Activated CD4-positive, alpha-beta T cell treated with anti-CD3 and anti-CD28 coated beads for 24 hours (primary cell): ENCODE results near the gene ZNG1F.
"Not testable (repeated sequence)": the region's sequence is repeated elsewhere in the genome, so short reads cannot be mapped to it uniquely, and the experiment has no call there.

Experiments
- DNase-seq, 2 donors: peaks; one replicate each; pipeline ENCODE4 v3.0.0-alpha.2; 2020; ENCODE audit warnings: low read depth in 2 of 2

Gene ZNG1F

DNA sequence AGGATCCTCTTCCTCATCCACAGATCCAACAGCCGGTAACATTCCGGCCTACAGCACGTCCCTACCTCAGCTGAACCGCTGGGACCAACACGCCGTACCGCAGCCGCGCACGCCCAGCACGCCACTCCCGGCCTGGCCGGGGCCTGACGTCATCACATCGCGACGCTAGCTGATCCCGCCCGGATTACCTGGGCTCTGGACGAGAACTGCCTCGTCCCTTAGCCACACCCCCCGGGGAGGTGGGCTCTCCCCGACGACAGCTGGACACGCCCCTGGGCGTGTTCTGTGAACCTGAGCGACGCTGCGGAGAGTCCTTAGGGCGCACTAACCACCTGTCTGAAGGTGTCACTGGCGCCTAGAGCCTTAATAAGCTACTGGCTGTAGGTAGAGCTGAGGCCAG, at the start of gene ZNG1F:
TSS of gene ZNG1F (minus strand) at position 101 of the 400 bp plus-strand sequence. CDS start at position 42, 59 bp downstream.
- DNase-seq: not testable (repeated sequence)

DNA sequence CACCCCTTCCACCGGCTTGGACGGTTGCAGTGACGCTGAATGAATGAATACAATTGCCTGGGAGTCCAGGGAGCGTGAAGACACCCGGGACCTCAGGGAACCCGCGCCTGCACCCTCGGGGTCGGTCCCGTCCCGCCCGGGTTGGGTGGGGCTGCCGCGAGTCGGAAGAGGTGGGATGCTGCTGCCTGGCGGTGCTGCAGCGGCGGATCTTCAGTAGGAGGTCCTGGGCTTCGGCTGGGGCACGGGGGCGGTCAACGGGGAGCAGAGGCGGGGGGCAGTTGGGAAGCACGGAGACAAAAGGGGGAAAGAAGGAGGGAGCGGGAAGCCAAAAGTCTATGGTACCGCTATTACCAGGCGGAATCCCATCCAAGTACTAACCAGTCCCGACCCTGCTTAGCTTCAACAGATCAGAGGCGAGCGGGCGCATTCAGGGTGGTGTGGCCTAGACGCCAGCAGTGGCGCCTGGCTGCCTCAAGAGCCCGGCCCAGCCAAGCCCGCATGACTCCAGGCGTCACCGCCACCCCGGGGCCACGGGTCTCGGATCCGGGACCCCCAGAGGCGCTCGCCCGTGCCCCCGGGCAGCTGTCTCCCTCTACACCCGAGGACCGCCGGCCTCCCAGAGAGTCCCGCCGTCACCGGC, 48.1 kb upstream of the ZNG1F start:
- peak in 1 of 2 donors; percentile 30 for DNase-seq

DNA sequence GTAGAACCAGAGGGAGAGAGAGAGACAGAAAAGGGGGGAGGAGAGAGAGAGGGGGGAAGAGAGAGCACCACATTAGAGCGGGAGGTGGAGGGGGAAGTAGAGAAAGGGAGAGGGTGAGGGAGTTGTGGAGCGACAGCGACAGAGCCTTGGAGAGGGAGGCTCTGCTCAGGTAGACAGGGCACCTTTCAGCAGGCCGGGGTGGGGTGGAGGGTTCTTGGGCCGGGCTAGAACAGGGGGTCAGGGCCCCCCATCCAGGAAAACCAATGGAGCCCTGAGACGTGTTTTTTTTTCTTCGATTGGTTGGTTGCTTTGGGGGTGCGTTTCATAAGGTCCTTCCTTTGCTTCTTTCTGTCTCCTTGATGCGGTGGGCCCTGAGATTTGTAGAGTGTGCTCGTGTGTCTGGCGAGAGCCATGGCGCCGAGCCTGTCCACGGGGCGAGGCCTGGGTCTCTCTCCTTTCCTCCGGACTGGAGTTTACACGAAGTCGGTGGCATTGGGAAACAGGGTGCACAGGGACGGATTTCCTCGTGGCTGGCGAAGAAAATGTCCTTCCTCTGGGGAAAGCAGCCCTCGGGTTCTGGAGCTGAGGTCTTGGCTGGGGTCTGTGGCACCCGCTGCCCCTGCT, 47.5 kb upstream of the ZNG1F start:
- DNase-seq: not testable (repeated sequence)

DNA sequence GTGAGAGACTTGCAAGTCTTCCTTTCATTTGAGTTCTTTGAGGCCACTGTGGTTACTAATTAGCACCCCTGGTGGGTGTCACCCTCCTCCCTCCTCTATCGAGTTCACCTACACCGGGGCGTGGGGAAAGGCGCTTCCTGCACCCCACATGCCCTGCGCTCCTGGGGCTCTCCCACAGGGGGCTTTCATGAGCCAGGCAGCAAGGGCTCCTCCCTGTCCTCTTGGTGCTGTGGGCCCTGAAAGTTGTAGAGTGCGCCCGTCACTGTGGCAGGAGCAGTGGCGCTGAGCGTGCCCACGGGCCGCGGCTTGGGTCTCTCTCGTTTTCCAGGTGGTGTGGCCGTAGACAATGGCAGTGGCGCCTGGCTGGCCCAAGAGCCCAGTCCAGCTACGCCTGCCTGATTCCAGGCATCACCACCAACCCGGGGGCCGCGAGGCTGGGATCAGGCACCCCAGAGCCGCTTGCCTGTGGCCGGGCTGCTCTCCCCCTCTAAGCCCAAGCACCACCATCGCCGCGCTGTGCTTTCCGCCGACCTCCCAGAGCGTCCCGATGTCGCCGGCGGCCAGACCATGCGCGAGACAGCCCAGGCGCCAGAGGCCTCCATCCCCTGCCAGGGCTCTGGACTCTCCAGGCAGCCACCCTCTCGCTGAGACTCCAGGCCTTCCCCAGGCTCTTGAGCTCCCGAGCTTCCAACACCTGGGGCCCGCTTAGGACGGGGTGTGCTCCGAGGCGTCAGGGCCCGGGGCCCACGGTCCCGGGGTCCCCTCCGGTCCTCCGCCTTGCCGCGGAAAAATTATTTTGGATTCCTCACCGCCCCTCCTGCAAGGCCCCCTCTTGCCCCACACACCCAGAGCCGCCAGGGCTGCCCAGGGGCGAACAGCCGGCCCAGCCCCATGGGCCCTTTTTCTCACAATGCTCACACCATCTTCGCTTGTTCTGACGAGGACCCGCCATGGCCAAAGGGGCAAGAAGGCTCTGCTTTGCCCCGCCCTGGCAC, 46.0 kb upstream of the ZNG1F start:
- not testable (repeated sequence) for DNase-seq

DNA sequence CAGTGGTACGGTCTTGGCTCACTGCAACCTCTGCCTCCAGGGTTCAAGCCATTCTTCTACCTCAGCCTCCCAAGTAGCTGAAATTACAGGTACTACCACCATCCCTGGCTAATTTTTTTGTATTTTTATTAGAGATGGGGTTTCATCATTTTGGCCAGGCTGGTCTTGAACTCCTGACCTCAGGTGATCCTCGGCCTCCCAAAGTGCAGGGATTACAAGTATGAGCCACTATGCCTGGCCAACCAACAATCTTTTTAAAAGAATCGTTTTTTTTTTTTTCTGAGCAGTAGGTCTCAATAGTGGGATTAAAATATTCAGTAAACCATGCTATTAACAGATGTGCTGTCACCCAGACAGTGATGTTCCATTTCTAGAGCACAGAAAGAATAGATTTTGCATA, 45.1 kb upstream of the ZNG1F start:
- DNase-seq: not testable (repeated sequence)

DNA sequence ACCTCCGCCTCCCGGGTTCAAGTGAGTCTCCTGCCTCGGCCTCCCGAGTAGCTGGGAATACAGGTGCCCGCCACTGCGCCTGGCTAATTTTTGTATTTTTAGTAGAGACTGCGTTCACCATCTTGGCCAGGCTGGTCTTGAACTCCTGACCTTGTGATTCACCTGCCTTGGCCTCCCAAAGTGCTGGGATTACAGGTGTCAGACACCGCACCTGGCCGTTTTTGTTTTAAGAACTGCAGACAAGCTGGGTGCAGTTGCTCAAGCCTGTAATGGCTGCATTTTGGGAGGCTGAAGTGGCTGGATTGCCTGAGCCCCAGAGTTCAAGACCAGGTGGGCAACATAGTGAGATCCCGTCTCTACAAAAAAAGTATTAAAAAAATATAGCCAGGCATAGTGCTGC, 43.2 kb upstream of the ZNG1F start:
- not testable (repeated sequence) for DNase-seq

DNA sequence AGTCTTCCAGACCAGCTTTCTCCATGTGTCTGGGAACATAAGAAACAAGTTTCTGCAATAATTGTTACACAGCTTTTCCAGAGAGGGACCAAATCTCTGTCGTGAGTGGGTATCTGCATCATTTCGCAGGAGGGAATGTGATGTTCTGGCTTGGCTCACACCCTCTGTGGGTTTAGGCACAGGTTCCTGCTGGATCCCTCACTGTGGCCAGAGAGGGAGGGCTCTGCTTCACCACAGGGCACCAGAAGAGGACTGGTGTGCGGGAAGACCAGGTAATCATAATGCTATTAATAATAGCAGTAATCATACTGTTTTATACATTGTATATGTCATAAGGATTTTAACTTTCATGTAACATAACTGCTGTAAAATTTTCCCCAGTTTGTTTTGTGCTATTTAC, 41.3 kb upstream of the ZNG1F start:
- not testable (repeated sequence) for DNase-seq

DNA sequence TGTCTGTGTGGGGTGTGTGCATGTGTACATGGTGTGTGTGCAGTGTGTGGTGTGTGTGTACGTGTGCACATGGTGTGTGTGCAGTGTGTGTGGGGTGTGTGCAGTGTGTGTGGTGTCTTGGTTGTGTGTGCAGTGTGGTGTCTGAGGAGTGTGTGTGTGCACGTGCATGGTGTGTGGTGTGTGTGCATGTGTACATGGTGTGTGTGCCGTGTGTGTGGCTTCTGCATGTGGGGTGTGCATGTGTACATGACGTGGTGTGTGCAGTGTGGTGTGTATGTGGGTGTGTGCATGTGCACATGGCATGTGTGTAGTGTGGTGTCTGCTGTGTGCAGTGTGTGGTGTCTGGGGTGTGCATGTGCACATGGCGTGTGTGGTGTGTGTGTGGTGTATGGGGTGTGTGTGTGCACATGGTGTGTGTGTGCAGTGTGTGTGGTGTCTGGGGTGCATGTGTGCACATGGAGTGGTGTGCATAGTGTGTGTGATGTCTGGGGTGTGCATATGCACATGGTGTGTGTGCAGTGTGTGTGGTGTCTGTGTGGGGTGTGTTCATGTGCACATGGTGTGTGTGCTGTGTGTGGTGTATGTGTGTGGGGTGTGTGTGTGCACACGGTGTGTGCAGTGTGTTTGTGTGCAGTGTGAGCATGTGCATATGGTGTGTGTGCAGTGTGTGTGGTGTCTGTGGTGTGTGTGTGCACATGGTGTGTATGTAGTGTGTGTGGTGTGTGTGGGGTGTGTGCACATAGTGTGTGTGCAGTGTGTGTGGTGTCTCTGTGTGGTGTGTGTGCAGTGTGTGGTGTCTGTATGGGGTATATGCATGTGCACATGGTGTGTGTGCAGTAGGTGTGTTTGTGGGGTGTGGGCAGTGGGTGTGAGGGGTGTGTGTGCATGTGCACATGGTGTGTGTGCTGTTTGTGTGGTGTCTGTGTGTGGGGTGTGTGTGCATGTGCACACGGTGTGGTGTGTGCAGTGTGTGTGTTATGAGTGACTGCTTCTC, 40.6 kb upstream of the ZNG1F start:
- no peak for DNase-seq

DNA sequence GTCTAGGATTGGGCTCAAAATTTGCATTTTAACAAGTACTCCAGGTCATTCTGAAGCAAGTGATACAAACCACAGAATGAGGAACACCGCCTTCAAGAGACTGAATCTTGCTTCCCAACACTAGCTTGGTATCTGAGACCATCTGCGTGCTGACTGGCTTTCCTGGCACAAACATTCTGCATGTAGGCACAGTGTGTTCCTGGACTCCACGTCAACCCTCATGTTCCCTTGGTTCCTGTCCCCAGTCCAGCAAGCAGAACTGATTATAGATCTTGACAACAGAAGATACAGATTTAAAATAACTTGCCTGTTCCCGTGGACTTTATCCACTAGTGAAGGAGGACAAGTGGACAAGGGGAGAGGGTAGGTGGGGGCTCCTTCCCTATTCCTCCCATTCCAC, 30.7 kb upstream of the ZNG1F start:
- DNase-seq: not testable (repeated sequence)

DNA sequence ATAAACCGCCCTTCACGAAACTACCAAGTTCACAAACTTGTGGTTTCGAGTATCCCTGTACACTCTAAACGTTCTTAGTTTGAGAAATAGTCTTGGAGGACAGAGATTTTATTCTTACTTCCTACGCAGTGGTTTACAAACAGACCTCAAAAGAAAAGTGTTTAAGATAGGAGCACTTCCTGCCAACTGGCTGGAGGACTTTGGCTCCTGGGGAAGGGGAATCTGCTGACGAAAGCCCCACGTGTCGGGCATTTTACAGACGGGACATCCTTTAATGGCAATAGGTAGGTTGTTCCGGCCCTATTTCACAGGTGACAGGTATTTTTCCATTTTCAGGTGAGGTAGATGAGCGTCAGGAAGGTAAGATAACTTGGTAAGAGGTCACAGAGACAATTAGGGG, 678 bp downstream of the ZNG1F start:
- DNase-seq: not testable (repeated sequence)

DNA sequence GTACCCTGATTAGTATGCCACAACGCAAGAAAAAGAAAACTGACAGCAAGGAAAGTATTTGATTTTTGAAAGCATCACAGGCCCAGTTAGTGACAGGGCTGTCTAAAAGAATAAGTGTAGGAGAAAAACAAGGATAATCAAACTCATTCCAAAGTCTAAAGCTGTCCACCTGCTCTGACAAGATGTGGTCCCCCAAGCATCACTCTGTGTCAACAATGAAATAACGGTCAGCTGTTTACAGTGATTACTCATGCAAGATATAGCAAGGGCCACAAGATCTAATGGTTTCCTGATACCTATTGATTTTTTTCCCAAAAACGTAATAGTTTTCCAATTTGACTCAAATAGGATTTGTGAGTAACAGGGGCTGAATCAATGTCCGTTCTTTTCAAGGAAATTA, 14.1 kb downstream of the ZNG1F start:
- DNase-seq: not testable (repeated sequence)

DNA sequence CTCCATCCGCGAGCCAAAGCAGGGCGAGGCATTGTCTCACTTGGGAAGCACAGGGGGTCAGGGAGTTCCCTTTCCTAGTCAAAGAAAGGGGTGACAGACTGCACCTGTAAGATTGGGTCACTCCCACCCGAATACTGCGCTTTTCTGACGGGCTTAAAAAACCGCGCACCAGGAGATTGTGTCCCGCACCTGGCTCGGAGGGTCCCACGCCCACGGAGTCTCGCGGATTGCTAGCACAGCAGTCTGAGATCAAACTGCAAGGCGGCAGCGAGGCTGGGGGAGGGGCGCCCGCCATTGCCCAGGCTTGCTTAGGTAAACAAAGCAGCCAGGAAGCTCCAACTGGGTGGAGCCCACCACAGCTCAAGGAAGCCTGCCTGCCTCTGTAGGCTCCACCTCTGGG, 39.0 kb downstream of the ZNG1F start:
- DNase-seq: not testable (repeated sequence)

DNA sequence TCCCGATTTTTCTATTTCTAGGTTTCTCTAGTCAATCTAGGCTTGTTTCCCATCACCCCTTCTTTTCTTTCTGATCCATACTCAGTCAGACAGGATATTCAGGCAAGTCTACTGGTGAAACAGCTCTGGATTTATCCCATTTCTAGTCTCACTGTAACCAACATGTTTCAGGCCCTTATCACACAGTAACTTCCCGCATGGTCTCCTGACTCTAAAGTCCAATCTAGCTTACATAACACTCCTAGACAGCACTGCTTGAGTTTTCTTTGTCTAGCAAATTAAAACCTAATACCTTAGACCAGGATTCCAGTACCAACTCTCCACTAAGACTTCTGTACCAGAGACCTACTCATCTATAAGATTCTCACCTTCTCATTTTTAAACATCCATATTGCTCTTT, 47.2 kb downstream of the ZNG1F start:
- DNase-seq: not testable (repeated sequence)

DNA sequence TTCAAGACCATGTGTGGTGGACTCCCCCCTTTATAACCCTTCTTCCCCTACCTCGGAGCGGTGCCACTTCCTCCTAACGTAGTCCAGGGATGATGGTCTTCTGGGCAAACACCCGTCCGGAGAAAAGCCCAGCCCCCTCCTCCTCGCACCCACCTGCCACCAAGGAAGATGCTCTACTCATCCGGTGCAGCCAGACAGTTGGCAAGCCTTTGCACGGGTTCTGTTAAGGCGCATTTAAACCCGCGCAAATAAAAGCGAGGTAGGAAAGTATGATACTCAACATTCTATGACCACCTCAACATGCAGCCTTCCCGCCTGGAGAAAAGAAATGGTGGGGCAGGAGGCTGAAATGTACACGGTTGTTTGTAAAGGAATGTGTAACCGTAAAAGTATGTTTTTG, 60.5 kb downstream of the ZNG1F start, which contains the start of gene FOXD4L6:
TSS of gene FOXD4L6 (minus strand) at position 101 of the 400 bp plus-strand sequence. CDS start 298 bp downstream, outside the sequence.
- DNase-seq: not testable (repeated sequence)

DNA sequence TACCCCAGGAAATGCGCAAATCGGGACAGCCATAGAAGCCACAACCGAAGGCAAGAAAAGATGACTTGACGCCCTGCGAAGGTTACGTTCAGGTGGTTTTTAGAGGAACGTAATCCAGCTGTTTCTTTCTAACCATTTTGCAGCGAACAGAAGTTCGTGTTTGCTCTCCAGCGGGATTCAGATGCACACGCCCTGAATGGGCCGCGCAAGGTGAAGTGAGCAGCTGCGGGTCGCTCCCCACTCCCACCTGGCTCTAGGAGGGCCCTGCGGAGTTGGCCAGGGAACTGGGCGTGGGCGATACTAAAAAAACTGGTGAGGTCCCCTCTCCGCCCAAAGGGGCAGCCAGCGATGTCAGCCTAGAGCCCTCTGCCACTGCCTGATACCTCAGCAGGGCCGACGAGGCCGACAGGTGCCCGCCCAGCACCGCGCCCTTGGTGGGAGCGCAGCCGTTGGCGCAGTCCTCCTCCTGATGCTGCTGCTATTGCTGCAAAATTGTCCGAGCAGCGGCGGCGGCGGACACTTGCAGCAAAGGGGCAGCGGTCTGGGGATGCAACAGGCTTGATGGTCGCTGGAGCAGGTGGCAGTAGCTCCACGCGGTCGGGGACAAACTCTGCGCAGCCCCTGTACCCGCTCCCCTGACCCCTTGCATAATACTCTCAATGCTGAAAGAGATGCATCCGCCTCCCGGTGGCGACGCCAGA, 62.2 kb downstream of the ZNG1F start:
- not testable (repeated sequence) for DNase-seq

DNA sequence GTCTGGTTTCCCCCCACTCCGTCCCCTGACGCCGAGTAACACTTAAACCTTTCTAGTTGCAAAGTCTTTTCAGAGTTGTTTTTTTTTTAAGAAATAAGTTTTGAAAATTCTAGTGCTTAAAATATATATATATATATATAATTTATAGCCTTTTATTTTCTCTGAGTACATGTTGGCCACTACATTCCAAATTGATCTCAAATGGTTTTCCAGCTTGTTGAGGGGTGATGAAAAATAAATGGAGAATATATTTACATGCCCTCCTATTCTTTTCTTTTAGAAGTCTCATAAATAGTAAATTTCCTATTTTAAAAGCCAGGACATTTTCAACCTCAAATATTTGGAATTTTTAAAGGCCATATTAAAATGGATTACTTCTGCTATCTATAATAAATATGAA, 63.2 kb downstream of the ZNG1F start:
- DNase-seq: not testable (repeated sequence)

DNA sequence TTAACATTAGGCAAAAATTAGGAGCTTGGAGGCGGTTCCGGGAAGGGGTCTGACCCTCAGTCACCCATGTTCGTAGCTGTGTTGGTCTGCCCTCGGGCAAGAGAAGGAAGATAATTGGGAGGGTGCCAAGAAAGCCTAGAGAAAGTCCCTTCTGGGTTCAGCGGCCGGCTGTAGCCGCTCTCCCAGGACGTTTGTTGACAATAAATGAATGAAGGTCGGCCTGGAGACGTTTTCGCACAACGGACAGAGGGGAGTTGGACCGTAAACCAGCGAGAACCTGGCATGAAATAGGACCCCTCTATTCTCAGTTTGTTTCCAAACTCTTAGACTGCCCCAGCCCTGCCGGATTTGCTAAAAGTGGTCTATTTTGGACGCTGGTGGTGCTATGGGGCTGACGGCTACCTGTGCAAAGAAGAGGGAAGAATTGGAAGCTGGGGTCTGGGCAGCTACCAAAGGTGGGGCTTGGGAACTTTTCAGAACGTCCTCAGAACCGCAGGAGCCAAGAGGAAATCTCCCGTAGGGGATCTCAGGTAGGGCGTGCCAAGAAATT, 63.9 kb downstream of the ZNG1F start:
- not testable (repeated sequence) for DNase-seq

DNA sequence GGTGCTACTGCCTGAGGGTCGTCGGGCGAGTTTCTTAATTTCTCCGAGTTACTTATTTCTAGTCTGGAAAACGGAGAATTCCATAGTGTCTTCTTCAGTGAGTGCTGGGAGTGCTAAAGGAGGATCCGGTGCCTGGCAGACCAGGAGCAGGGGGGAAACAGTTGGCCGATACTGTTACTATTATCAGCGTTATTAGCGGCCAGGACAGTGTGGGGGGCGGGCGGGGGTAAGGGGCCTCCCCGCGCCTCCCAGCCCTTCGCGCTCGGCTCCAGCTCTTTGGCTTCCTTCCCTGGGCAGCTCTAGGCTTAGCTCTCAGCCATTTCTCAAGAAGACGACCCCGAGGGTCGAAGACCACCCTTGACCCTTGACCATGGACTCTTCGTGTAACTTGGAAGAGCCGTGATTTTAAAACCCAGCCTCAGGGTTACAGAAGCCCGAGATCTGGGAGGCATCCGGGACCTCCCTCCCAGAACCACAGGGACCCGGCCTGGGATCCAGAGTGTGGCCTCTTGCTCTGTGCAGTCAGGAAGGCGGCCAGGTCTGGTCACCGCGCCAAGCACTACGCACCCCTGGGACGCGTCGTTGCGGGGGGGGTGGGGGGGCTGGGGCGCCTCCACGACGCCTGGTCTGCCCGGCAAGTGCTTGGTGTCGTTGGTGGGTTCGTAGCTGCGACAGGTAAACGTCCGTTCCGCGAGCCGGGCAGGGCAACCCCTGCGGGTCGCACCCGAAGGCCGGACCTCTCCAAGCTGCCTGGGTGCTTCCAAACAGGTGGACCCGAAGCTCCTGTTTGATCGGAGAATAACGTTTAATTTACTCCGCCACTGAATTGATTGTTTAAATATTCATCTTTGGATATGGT, 64.6 kb downstream of the ZNG1F start:
- not testable (repeated sequence) for DNase-seq

DNA sequence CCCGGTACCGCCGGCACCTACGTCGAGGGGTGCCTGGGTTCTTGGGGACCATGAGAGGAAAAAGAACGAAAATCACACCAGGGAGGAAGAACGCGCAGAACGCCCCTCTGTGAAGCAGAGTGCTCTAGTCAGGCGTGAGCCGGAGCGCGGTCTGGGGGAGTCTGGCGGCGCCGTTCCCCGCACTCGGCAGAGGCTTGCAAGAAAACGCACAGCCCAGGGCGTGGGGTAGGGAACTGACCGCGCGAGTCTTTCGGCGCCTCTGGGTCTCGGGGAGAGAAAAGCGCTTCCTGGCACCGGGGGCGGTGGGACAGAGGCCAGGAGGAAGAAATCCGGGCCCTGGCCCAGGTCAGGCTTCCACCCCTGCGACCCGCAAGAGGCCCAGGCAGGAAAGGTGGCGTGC, 65.3 kb downstream of the ZNG1F start:
- DNase-seq: not testable (repeated sequence)
